ENCODE results near the gene SESN1.

- TF ChIP-seq POLR2A (IDR thresholded peaks at IDR 0.05; ENCODE audit: low read depth, low read length) (no peak), TAF1 (IDR thresholded peaks at IDR 0.05; ENCODE audit: borderline replicate concordance, low read depth, low read length) (no peak)
These were observed 124.9 kb downstream of the SESN1 start for GRCh38 chr6:108969776-108970175.

Data from GM12892 (cell line).